Subcutaneous adipose tissue (tissue), 4 donors: Measurements from ENCODE around the gene ABCD1. TPM values are rescaled to one million over a fixed set of nuclear protein-coding genes. Genes with fewer than 3 reads are reported as not detected.

Experiments used
- total RNA-seq, 4 donors: library from RNA; depleted of rRNA; stranded (reverse); fragments of >200 nt; gene quantifications; one replicate each; pipeline ENCODE4 v1.1.0, GENCODE V29; 2016
- TF ChIP-seq, protein P1 (sequence below): fragments of 450-650 bp; IDR thresholded peaks from one replicate; pipeline ENCODE4 v1.5.1; 2016; ENCODE audit warnings: low read depth, mild to moderate bottlenecking, control low read depth, antibody characterized with exemption, moderate library complexity

Gene ABCD1
- total RNA-seq, 4 donors from 2014 or later: 12.4 to 83.8 (median 28.1) TPM

DNA sequence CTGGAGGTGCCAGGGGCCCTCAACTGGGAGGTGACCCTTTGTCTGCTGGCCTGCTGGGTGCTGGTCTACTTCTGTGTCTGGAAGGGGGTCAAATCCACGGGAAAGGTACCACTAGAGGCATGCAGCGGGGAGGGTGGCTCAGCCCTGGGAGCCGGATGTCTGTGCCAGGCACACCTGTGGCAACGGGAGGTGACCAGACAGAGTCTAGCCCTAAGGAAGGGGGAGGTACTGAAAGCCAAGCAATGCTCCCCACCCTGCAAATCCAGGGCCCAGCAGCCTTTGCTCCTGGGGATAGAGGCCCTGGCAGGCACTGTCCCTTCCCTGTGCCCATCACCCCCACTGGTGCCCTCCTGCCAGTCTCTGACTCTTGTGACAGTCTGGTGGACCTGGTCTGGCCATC, 32.7 kb upstream of the ABCD1 start:
- TF ChIP-seq, protein P1, sequence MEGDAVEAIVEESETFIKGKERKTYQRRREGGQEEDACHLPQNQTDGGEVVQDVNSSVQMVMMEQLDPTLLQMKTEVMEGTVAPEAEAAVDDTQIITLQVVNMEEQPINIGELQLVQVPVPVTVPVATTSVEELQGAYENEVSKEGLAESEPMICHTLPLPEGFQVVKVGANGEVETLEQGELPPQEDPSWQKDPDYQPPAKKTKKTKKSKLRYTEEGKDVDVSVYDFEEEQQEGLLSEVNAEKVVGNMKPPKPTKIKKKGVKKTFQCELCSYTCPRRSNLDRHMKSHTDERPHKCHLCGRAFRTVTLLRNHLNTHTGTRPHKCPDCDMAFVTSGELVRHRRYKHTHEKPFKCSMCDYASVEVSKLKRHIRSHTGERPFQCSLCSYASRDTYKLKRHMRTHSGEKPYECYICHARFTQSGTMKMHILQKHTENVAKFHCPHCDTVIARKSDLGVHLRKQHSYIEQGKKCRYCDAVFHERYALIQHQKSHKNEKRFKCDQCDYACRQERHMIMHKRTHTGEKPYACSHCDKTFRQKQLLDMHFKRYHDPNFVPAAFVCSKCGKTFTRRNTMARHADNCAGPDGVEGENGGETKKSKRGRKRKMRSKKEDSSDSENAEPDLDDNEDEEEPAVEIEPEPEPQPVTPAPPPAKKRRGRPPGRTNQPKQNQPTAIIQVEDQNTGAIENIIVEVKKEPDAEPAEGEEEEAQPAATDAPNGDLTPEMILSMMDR: no peak

DNA sequence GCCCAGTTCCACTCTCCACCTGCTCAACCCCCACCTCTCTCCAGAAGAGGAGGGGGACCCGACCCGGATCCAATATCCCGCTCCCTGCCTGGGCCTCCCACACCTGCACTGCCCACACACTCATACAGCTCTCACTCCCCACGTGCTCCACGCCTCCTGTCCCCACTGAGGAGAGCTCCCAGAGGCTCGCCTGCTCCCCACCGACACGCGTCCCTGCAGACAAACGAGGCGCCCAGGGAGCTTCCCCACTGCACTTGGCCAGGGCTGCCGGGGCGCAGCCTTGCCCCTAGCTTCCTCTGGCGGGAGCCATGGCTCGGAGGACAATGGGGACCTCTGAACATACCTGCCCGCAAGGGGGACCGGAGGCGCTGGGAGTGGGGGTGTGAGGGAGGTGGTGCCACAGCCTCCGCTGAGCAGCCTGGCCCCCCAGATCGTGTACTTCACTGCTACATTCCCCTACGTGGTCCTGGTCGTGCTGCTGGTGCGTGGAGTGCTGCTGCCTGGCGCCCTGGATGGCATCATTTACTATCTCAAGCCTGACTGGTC, 32.0 kb upstream of the ABCD1 start:
- TF ChIP-seq, protein P1: no peak

DNA sequence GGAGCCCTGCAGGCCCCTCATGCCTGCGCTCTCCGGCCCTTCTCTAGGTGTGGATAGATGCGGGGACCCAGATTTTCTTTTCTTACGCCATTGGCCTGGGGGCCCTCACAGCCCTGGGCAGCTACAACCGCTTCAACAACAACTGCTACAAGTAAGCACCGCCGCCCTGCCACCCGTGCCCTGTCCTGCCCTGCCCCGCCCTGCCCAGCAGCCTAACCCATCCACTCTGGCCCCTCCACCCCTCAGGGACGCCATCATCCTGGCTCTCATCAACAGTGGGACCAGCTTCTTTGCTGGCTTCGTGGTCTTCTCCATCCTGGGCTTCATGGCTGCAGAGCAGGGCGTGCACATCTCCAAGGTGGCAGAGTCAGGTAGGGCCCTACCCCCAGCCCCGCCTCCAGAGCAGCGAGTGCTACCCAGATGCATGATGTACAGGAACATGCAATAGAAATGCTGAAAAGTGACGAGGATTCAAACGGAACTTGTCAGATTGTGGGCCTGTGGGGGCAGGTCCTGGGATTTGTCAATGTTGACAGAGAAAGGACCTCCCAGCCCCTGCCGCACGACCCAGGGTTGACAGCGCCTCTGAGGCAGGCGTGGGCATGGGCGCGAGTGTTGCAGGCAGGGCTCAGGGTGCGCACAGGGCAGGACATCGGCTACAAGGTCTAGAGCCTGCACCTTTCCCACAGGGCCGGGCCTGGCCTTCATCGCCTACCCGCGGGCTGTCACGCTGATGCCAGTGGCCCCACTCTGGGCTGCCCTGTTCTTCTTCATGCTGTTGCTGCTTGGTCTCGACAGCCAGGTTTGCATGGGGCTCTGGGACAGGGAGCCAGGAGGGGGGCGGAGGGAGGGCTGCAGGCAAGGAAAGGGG, 31.2 kb upstream of the ABCD1 start:
- TF ChIP-seq, protein P1: no peak

DNA sequence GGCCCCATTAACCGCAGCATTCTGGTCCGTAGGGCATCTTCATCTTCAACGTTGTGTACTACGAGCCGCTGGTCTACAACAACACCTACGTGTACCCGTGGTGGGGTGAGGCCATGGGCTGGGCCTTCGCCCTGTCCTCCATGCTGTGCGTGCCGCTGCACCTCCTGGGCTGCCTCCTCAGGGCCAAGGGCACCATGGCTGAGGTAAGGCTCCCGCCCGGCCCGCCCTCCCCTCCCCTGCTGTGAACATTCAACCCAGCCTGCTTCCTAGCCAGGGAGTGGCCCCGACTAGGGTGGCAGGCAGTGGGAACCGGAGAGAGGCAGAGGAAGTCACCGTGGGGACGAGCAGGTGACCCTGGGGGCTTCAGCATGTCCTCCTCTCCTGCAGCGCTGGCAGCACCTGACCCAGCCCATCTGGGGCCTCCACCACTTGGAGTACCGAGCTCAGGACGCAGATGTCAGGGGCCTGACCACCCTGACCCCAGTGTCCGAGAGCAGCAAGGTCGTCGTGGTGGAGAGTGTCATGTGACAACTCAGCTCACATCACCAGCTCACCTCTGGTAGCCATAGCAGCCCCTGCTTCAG, 29.9 kb upstream of the ABCD1 start:
- TF ChIP-seq, protein P1: no peak

DNA sequence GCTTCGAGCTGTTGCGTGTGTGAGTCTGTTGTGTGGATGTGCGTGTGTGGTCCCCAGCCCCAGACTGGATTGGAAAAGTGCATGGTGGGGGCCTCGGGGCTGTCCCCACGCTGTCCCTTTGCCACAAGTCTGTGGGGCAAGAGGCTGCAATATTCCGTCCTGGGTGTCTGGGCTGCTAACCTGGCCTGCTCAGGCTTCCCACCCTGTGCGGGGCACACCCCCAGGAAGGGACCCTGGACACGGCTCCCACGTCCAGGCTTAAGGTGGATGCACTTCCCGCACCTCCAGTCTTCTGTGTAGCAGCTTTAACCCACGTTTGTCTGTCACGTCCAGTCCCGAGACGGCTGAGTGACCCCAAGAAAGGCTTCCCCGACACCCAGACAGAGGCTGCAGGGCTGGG, 28.6 kb upstream of the ABCD1 start:
- TF ChIP-seq, protein P1: no peak

DNA sequence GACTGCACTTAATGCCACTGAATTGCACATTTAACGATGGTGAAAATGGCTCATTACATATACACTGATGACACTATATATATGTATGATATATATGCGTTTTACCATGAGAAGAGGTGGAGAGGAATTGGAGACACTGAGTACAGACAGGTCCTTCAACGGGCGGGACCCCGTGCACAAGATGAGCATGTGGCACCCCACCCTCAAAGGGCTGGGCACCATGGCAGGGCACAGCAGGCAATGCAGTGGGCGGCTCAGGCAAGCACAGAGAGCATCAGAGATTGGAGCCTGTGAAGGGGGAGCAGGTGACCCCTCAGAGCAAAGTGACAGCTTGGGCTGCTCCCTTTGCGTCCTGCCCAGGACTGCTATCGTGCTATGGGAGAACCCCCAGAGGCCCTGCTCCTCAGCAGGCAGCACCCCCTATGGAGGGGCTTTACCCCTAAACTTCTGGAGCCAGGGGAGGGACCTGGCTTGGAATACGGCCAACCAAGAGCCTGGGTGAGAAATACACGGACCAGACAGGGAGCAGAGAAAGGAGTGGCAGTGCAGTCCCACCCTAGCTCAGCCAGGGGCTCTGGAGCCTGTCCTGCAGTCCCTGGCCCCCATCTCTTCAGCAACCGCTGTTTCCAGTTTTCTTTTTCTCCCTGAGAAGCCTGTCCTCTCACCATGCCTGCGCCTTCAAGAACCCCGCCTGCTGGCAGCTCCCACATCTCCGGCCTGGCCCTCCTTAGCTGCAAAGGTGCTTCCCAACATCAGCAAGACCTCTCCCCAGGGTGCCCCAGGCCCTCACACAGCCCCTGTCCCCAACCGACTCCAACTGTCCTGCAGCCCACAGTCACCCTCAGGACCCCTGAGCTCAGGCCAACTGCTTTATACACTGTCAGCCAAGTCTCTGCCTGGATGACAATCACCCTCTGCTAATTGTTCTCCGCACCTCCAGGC, 26.5 kb upstream of the ABCD1 start:
- TF ChIP-seq, protein P1: no peak
